SJSA1 (cell line): ENCODE measurements around the gene IFNK. TPM values are rescaled to one million over a fixed set of nuclear protein-coding genes. Genes with fewer than 3 reads are reported as not detected.
A peak's percentile ranks its signal among the peaks of the same experiment; 100 is the strongest.

Source experiments
- DNase-seq, 2 experiments: peaks; one replicate each; pipeline ENCODE4 v3.0.0-alpha.2; 2015 to 2020; ENCODE audit warnings: low spot score in 2 of 2, low read depth in 1 of 2
- H3K27ac ChIP-seq: fragments of 250-450 bp; sonication (Bioruptor Pico); 2 replicates; pipeline ENCODE4 v1.5.1; 2020; ENCODE audit warnings: mild to moderate bottlenecking, moderate library complexity
- H3K27me3 ChIP-seq: fragments of 250-450 bp; sonication (Bioruptor Pico); replicated peaks from 2 replicates; pipeline ENCODE4 v1.5.1; 2020; ENCODE audit warnings: mild to moderate bottlenecking, moderate library complexity
- H3K36me3 ChIP-seq: fragments of 250-450 bp; sonication (Bioruptor Pico); 2 replicates; pipeline ENCODE4 v1.5.1; 2020; ENCODE audit warnings: mild to moderate bottlenecking
- H3K4me1 ChIP-seq: fragments of 250-450 bp; sonication (Bioruptor Pico); replicated peaks from 2 replicates; pipeline ENCODE4 v1.6.1; 2021; ENCODE audit warnings: mild to moderate bottlenecking
- H3K4me3 ChIP-seq: fragments of 250-450 bp; sonication (Bioruptor Pico); 2 replicates; pipeline ENCODE4 v1.5.1; 2020; ENCODE audit warnings: mild to moderate bottlenecking
- H3K9me3 ChIP-seq: fragments of 250-450 bp; sonication (Bioruptor Pico); replicated peaks from 2 replicates; pipeline ENCODE4 v1.5.1; 2020; ENCODE audit warnings: mild to moderate bottlenecking
- total RNA-seq: library from RNA; depleted of rRNA; stranded (reverse); fragments of >200 nt; shearing (Covaris generic); gene quantifications from 2 replicates; pipeline ENCODE4 v1.2.3, GENCODE V29; 2014

Gene IFNK
- total RNA-seq, 1 experiment from 2014 or later = not detected

DNA sequence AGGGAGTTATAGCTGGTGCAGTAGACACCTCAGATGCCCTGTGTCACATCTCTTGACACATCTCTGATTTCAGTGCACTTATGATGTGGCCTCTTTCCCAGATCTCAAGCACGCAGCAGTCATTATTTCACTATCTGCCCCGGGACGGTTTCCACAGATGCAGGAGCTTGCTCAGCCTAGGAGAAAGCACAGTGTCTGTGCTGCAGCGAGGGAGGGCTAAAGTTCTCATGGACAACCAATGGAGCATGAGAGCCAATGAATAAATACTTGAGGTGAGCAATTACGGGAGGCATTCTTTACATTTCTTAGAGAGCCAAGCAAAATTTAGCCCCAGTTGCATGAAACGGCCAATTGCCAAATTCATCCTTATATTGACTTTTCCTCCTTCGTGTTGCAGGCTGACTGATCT is 12.9 kb downstream of the IFNK start:
- DNase-seq = no peak
- Histone ChIP-seq H3K27me3 (no peaks in the 10 kb centered on the region), H3K9me3 (no peaks in the 10 kb centered on the region), H3K27ac (no peak overlapping the region), H3K4me3 (no peak overlapping the region), H3K36me3 (no peaks in the 10 kb centered on the region), H3K4me1 (peaks cover 4% of the 10 kb centered on the region)

DNA sequence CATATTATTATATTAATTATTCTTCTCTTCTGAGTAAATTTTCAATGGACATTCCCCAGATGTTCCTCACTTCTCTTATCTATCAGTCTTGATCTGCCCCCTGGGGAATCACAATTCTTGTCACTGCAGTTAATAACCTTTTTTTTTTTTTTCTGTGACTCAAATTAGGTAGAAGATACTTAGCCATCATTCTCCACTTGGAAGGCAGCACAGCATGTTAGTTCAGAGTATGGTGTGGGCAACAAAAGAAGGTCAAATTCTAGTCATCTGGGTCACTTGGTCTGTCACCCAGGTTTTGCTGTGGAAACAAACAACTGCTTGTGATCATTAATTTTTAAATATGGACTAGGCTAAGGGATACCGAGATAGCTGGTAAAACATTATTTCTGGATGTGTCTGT is 13.7 kb downstream of the IFNK start:
- H3K36me3 ChIP-seq = no peaks in the 10 kb centered on the region
- no peak for DNase-seq
- H3K4me1 ChIP-seq = peaks cover 11% of the 10 kb centered on the region
- no peaks in the 10 kb centered on the region for H3K9me3 ChIP-seq
- H3K27me3 ChIP-seq = no peaks in the 10 kb centered on the region
- H3K27ac ChIP-seq = no peak overlapping the region
- no peak overlapping the region for H3K4me3 ChIP-seq

DNA sequence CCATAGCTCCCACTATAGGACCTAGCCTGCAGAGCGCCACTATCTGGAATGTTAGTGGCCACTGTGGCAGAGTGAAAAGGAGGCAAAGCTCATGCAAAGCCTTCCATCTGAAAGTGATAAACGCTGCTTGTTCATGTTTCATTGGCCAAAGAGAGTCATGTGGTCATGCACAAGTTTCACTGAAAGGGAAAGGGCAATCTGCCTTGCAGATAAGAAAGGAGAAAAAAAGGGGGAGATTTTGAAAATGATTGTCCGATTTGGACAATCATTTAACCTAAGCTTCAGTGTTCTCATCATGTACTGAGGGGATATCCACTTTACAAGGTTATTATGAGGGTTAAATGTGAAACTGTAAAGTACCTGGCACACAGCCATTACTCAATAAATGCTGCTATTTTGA is 14.6 kb downstream of the IFNK start:
- no peaks in the 10 kb centered on the region for H3K36me3 ChIP-seq
- DNase-seq = no peak
- H3K4me1 ChIP-seq = peaks cover 16% of the 10 kb centered on the region
- H3K9me3 ChIP-seq = no peaks in the 10 kb centered on the region
- H3K27ac ChIP-seq = no peak overlapping the region
- no peak overlapping the region for H3K4me3 ChIP-seq
- no peaks in the 10 kb centered on the region for H3K27me3 ChIP-seq

DNA sequence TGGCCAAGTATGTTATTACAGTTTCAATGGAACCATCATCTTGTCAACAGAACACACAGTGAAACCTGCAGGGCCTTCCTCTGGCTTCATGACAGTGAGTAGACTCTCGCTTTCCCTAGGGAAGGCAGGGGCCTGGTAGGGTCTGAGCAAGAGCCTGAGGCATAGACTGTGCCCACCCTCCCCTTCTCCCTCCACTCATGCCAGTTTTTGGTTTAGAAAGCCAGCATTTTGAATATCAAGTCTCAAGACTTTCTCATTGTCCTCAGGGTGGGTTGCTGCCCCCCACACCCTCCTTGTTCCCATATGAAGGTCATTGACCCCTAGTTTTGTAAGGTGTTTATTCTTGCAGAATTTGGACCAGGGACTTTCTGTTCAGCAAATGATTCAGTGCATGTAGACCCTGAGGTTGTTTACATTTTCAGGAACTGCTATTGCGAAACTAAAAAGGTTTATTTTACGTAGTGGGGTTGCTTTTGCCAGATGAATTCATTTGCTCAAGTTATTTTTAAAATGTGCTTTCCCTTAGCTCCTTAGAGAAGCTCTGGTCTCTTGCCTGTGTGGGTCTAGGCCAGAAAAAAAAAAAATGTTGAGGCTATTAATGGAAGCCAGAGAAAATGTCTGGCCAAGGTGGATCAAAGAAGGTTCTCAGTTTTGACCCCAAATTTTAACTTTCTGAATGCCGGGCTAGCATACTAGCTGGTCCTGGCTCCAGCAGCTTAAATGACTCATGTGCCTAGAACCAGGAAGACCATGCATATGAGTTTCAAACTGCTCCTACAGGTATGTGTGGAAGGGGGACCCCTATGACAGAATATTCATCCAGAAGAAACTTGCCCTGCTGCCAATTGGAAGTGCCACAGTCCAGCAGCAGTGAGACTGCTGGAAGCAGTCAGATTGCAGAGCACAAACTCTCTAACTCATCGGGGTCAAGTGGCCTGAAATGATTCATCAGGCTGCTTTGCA is 15.7 kb downstream of the IFNK start:
- Histone ChIP-seq H3K4me3 (no peak overlapping the region), H3K27ac (no peak overlapping the region)

DNA sequence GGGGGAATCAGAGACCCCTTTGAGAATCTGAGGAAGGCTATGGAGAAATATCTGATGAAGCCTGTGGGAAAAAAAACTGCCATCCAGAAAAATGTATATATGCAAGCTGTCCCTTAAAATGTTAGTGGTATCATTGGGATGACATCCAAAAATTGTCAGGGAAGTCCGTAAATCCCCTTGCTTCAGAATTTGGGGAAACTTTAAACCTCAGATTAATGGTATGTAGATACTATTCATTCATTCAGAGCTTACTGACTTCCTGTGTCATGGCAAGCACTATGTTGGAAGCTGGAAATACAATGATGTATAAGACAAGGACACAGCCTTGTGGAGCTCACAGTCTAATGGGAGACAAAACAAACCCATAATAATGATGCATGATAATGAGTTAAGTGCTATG is 16.4 kb downstream of the IFNK start:
- no peak for DNase-seq
- Histone ChIP-seq H3K4me1 (peaks cover 16% of the 10 kb centered on the region), H3K9me3 (no peaks in the 10 kb centered on the region), H3K4me3 (no peak overlapping the region), H3K27ac (no peak overlapping the region), H3K27me3 (no peaks in the 10 kb centered on the region), H3K36me3 (no peaks in the 10 kb centered on the region)

More for the DNA sequence above, 15.7 kb downstream of the IFNK start:
- H3K4me1 ChIP-seq = peaks cover 16% of the 10 kb centered on the region
- DNase-seq = no peak
- H3K27me3 ChIP-seq = no peaks in the 10 kb centered on the region
- no peaks in the 10 kb centered on the region for H3K36me3 ChIP-seq
- H3K9me3 ChIP-seq = no peaks in the 10 kb centered on the region

DNA sequence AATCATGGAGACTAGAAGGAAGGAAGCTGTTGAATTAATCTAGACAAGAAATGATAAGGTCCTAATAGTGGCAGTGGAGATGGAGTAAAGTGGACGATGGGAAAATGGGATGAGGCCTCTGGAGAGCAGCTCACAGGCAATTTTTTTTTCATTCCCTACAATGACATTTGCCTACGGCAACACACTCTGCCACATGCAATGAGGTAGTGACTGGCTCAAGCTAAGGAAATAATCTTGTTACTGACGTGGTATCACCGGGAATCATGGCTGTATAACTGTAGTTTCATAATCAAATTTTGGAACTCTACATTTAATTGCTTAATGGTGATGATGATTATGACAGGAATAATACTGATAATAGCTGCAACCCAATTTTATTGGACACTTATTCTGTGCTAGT is 17.6 kb downstream of the IFNK start:
- Histone ChIP-seq H3K27ac (no peak overlapping the region), H3K36me3 (no peaks in the 10 kb centered on the region), H3K9me3 (no peaks in the 10 kb centered on the region), H3K4me3 (no peak overlapping the region), H3K4me1 (peaks cover 16% of the 10 kb centered on the region), H3K27me3 (no peaks in the 10 kb centered on the region)
- no peak for DNase-seq

DNA sequence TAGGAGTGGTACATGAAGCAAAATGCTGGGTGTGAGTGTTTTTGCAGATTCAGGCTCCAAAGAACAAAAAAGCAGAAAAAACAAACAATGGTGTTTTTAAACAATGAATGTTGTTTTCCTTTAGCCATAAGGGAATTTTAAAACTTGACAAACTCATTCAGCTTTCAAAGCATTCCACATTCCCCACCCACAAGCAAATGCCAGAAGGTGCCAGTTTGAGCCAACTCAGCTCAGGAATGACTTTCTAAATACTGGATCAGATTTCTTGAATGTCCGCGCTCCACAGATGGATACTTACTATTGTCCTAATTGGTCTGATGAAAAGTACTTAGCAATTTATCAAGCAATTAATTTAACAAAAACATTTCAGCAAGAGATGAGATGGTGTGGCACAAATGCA is 18.4 kb downstream of the IFNK start:
- H3K27ac ChIP-seq = no peak overlapping the region
- peaks cover 16% of the 10 kb centered on the region for H3K4me1 ChIP-seq
- no peaks in the 10 kb centered on the region for H3K27me3 ChIP-seq
- H3K36me3 ChIP-seq = no peaks in the 10 kb centered on the region
- no peak overlapping the region for H3K4me3 ChIP-seq
- H3K9me3 ChIP-seq = no peaks in the 10 kb centered on the region
- DNase-seq = peak; percentile 37 to 38

DNA sequence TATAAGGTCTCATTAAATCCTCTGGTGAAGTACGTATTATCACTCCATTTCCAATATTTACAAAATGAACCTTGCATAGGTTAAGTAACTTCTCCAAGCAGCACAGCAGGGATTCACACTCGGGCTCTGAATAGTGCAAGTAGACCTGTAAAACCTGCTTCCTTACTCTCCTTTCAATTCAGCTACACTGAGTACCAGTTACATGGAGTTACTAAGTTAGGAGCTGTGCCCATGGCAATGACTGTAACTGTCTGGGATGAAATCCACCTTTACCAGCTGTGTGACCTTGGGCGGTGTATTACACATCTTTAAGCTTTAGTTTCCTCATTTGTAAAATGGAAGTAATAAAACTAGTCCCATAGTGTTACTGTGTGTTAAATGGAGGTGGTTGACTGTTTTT is 21.4 kb downstream of the IFNK start:
- H3K4me1 ChIP-seq = peaks cover 13% of the 10 kb centered on the region
- no peak overlapping the region for H3K27ac ChIP-seq
- H3K27me3 ChIP-seq = no peaks in the 10 kb centered on the region
- H3K4me3 ChIP-seq = no peak overlapping the region
- DNase-seq = no peak
- no peaks in the 10 kb centered on the region for H3K36me3 ChIP-seq
- no peaks in the 10 kb centered on the region for H3K9me3 ChIP-seq

DNA sequence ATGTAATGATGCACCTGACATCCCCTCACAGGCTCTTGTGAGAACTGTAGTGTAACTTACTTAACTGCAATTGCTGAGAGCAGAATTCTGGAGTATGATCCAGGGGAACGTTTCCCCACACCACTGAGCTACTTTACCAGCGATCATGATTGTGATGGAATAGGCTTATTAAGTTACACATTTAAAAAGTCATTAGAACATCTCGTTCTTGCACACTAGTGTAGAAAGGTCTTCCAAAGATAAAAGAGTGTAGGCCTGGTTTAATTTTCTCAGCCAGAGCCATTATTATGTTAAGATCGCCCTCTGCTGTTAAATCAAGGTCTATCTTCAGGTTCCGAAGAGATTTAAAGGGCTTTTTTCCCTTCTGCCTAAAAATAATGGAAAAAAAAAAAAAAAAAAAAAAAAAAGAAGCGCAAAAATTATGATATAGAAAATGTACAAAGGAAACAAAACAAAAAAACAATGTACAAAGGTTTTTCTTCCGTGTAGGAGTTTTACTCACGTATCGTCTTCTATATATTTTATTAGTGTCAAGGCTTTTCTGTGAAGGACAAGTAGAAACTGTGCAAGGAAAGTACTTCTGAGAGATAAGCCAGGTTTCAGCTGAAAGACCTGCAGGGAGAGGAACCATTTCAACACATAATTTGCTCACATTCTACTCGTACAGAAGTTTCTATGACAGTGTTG is 24.1 kb downstream of the IFNK start:
- Histone ChIP-seq H3K27me3 (no peaks in the 10 kb centered on the region), H3K27ac (no peak overlapping the region), H3K4me3 (no peak overlapping the region), H3K9me3 (no peaks in the 10 kb centered on the region), H3K4me1 (no peaks in the 10 kb centered on the region), H3K36me3 (no peaks in the 10 kb centered on the region)
- no peak for DNase-seq

DNA sequence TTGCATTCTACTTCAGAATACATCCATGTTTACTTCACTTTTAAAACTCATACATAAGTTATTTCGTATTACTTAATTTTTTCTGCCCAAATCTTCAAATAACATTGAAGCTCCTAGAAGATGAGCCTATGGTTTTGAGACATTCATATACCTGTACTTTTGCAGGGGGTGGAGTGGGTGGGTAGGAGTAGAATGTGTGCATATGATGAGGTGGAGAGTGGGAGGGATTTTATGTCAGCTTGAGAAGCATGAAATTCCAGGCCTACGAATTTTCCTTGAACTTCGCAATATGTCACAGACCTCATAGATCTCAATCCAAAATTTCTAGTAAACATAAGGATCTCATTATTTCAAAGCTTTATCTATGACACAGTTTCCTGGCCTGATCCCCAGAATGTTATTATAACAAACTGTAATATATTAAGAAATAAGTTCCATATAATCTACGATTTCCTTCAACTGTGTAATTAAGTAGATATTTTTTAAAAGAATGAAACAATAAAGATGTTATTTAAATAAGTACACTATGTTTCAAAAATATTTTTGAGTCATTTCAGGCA is 25.2 kb downstream of the IFNK start:
- no peaks in the 10 kb centered on the region for H3K4me1 ChIP-seq
- no peak overlapping the region for H3K27ac ChIP-seq
- DNase-seq = no peak
- H3K36me3 ChIP-seq = no peaks in the 10 kb centered on the region
- H3K4me3 ChIP-seq = no peak overlapping the region
- H3K27me3 ChIP-seq = no peaks in the 10 kb centered on the region
- H3K9me3 ChIP-seq = no peaks in the 10 kb centered on the region

DNA sequence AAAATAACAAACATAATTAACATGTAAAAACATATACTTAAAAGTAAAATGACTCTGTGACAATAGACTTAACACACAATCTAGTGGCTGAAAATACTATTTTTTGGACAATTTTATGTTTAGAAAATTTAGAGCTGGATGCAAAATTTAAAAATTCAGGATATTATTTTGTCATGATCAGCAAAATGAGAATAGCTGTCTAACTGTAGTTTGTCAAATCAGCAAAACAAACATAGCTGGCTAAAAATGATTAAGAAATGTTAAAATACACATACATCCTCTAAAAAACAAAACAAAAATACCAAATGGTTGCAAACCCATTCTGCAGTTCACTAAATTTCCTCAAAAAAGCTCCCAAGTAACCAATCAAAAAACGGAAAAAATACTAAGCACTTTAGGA is 30.6 kb downstream of the IFNK start:
- Histone ChIP-seq H3K36me3 (no peaks in the 10 kb centered on the region), H3K27me3 (no peaks in the 10 kb centered on the region), H3K4me3 (no peak overlapping the region), H3K27ac (no peak overlapping the region), H3K9me3 (no peaks in the 10 kb centered on the region), H3K4me1 (no peaks in the 10 kb centered on the region)
- no peak for DNase-seq

DNA sequence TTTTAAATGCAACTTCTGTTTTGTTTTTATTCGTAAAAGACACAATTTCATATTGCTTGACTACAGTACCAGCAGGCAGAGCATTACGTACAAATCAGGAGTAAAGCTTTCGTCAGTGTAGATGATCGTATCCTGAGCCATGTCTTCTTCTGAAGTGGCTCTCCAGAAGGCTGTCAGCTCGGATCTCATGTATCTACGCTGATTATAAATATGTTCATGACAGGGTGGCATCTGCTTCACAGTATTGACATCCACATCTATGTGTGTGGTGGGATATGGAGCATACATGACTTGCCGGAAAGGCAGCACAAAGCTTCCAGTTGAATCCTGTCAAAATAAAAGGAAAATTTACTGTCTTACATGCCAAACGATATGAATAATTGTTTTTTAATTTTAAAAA is 32.4 kb downstream of the IFNK start:
- Histone ChIP-seq H3K27me3 (no peaks in the 10 kb centered on the region), H3K27ac (no peak overlapping the region), H3K4me1 (no peaks in the 10 kb centered on the region), H3K9me3 (no peaks in the 10 kb centered on the region), H3K4me3 (no peak overlapping the region), H3K36me3 (no peaks in the 10 kb centered on the region)
- no peak for DNase-seq

DNA sequence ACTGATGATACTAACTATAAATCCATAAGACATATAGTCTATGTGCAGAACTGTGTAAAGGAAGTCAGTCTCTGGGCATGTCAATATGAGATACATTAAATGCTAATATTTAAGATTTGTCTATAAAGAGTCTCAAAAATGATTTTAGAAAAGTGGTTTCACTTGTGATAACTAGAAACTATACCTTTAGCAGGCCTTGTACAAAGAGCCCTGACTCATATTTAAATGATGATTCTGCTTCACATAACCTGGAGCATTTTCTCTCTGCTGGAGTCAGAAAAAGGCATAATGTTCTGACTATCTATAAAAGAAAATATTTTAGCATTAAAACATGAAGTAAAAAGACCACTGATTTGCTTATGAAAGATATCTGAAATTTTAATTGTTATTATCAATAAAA is 34.2 kb downstream of the IFNK start:
- Histone ChIP-seq H3K4me3 (no peak overlapping the region), H3K9me3 (no peaks in the 10 kb centered on the region), H3K4me1 (no peaks in the 10 kb centered on the region), H3K27ac (no peak overlapping the region), H3K27me3 (no peaks in the 10 kb centered on the region), H3K36me3 (no peaks in the 10 kb centered on the region)
- DNase-seq = no peak

DNA sequence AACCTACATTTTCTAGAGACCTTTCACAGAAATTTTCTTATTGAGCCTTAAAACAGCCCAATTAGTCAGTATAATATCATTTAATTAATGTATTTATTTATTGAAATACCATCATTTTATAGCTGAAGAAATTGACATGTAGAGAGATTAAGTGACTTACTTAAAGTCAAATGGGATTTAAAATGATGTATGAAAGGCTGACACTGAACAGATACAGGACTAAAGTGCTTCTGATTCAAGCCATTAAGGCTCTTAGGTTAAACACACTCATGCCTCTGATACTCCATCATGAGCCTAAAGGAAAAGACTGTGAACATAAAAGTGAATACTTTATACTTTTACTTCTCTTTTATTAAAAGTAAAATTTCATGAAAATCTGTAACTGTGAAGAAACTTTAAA is 36.4 kb downstream of the IFNK start:
- no peak overlapping the region for H3K27ac ChIP-seq
- no peak overlapping the region for H3K4me3 ChIP-seq
- DNase-seq = no peak
- no peaks in the 10 kb centered on the region for H3K4me1 ChIP-seq
- no peaks in the 10 kb centered on the region for H3K27me3 ChIP-seq
- no peaks in the 10 kb centered on the region for H3K9me3 ChIP-seq
- H3K36me3 ChIP-seq = no peaks in the 10 kb centered on the region
